Suprapubic skin (tissue), 4 donors: Measurements from ENCODE around the gene BPIFB2. TPM values are rescaled to one million over a fixed set of nuclear protein-coding genes. Genes with fewer than 3 reads are reported as not detected.

Experiments used
- DNase-seq, 2 donors: peaks; one replicate each; pipeline ENCODE4 v3.0.0-alpha.2; 2019; ENCODE audit warnings: low spot score in 2 of 2
- H3K27ac ChIP-seq: fragments of 200-600 bp; sonication (generic); one replicate; pipeline ENCODE4 v1.5.1; 2019
- H3K27me3 ChIP-seq: fragments of 200-600 bp; sonication (generic); one replicate; pipeline ENCODE4 v1.5.1; 2019
- H3K36me3 ChIP-seq: fragments of 200-600 bp; sonication (generic); one replicate; pipeline ENCODE4 v1.5.1; 2019
- H3K4me1 ChIP-seq: fragments of 200-600 bp; sonication (generic); one replicate; pipeline ENCODE4 v1.5.1; 2019
- H3K4me3 ChIP-seq: fragments of 200-600 bp; sonication (generic); one replicate; pipeline ENCODE4 v1.5.1; 2019; ENCODE audit warnings: mild to moderate bottlenecking
- H3K9me3 ChIP-seq: fragments of 200-600 bp; sonication (generic); one replicate; pipeline ENCODE4 v1.5.1; 2019
- CTCF ChIP-seq, 2 donors: fragments of 200-600 bp in 1 of 2; fragments of 450-650 bp in 1 of 2; sonication (generic) in 1 of 2; IDR thresholded peaks; one replicate each; pipeline ENCODE4 v1.5.1; 2016 to 2019; ENCODE audit warnings: antibody characterized with exemption in 2 of 2, mild to moderate bottlenecking in 1 of 2, moderate library complexity in 1 of 2
- EP300 ChIP-seq: sonication (generic); formaldehyde crosslinking; IDR thresholded peaks from one replicate; pipeline ENCODE4 v1.6.1; 2017; ENCODE audit warnings: antibody characterized with exemption
- POLR2A ChIP-seq, 2 donors: fragments of 450-650 bp; IDR thresholded peaks; one replicate each; pipeline ENCODE4 v1.6.1; 2017; ENCODE audit warnings: antibody characterized with exemption in 2 of 2, mild to moderate bottlenecking in 2 of 2, moderate library complexity in 2 of 2
- POLR2AphosphoS5 ChIP-seq, 3 donors: sonication (generic); formaldehyde crosslinking; IDR thresholded peaks; one replicate each; pipeline ENCODE4 v1.6.1; 2017; ENCODE audit warnings: antibody characterized with exemption in 3 of 3
- WGBS: methylation state at CpG from one replicate; pipeline ENCODE4 v1.1.5; 2018; 5-methylcytosine and 5-hydroxymethylcytosine counted together
- total RNA-seq, 4 donors: library from RNA; depleted of rRNA; stranded (reverse); fragments of >200 nt; gene quantifications; one replicate each; pipeline ENCODE4 v1.1.0, GENCODE V29; 2016

The BPIFB2 gene
- total RNA-seq, 4 donors from 2014 or later = not detected

GRCh38 chr20:33020278-33021161 lies 13.0 kb downstream of the BPIFB2 start:
- no peaks in the 10 kb centered on the region for H3K36me3 ChIP-seq
- no peak overlapping the region for H3K4me3 ChIP-seq
- TF ChIP-seq CTCF (IDR thresholded peaks at IDR 0.05) = no peak
- no peak for TF ChIP-seq EP300
- TF ChIP-seq POLR2AphosphoS5 (IDR thresholded peaks at IDR 0.05) = no peak
- TF ChIP-seq POLR2A (IDR thresholded peaks at IDR 0.05) = no peak
- no peaks in the 10 kb centered on the region for H3K9me3 ChIP-seq
- no peak for DNase-seq
- H3K27ac ChIP-seq = no peak overlapping the region
- WGBS = 86% methylated on average over 5 of the region's 18 CpGs
- no peaks in the 10 kb centered on the region for H3K4me1 ChIP-seq
- H3K27me3 ChIP-seq = peaks cover 14% of the 10 kb centered on the region

DNA sequence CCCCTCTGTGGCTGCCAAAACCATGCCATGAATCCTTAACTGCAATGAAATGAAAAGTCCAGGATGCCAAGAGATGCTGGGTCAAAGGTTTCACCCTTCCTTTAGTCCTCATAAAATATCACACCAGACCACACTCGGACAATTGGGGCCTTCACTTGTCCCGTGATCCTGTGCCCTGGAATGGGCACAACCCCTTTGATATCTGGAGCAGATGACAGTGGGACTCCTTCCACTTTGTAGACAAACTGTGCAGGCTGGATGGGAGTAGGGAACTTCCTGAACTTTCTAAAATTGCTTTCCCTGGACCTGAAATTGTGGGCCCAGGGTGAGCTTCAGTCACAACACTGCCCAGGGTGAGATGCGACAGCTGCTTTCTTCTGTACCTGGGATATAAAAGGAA lies 14.4 kb downstream of the BPIFB2 start:
- no peaks in the 10 kb centered on the region for H3K9me3 ChIP-seq
- no peaks in the 10 kb centered on the region for H3K4me1 ChIP-seq
- DNase-seq = no peak
- H3K4me3 ChIP-seq = no peak overlapping the region
- TF ChIP-seq CTCF (IDR thresholded peaks at IDR 0.05) = no peak
- TF ChIP-seq POLR2A (IDR thresholded peaks at IDR 0.05) = no peak
- no peak for TF ChIP-seq EP300
- TF ChIP-seq POLR2AphosphoS5 (IDR thresholded peaks at IDR 0.05) = no peak
- H3K27me3 ChIP-seq = peaks cover 4% of the 10 kb centered on the region
- H3K36me3 ChIP-seq = no peaks in the 10 kb centered on the region
- 78% methylated on average over 3 of the region's 3 CpGs for WGBS
- no peak overlapping the region for H3K27ac ChIP-seq

DNA sequence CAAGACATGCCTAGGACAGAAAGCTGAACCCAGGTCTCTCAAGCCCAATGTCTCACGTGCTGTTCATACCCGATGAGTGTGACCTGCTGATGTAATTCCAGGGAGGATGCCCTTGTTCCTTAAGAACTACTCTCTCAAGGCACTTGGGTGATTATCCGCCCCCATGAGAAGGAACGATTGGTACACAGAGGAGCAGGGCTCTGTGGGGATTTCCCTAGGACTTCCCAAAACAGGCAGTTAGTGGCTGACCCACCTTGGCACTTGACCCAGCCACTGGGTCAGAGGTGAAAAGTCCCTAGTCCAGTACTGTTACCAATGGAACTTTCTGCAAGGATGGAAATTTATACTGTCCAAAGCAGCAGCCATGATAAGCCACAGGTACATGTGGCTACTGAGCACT lies 14.8 kb downstream of the BPIFB2 start:
- no peak for DNase-seq
- no peaks in the 10 kb centered on the region for H3K36me3 ChIP-seq
- peaks cover 4% of the 10 kb centered on the region for H3K27me3 ChIP-seq
- H3K27ac ChIP-seq = no peak overlapping the region
- TF ChIP-seq POLR2A (IDR thresholded peaks at IDR 0.05) (no peak), CTCF (IDR thresholded peaks at IDR 0.05) (no peak), POLR2AphosphoS5 (IDR thresholded peaks at IDR 0.05) (no peak), EP300 (no peak)
- H3K9me3 ChIP-seq = no peaks in the 10 kb centered on the region
- H3K4me3 ChIP-seq = no peak overlapping the region
- no peaks in the 10 kb centered on the region for H3K4me1 ChIP-seq
- 48% methylated on average over 2 of the region's 4 CpGs for WGBS

- Histone ChIP-seq H3K27ac (no peak overlapping the region), H3K4me1 (no peaks in the 10 kb centered on the region), H3K4me3 (no peak overlapping the region), H3K9me3 (no peaks in the 10 kb centered on the region), H3K27me3 (peaks cover 7% of the 10 kb centered on the region), H3K36me3 (no peaks in the 10 kb centered on the region)
- TF ChIP-seq EP300 = no peak
- no peak for TF ChIP-seq POLR2AphosphoS5 (IDR thresholded peaks at IDR 0.05)
- no peak for TF ChIP-seq CTCF (IDR thresholded peaks at IDR 0.05)
- no peak for TF ChIP-seq POLR2A (IDR thresholded peaks at IDR 0.05)
- DNase-seq = no peak
- WGBS = 76% methylated on average over 7 of the region's 7 CpGs
Observed at GRCh38 chr20:33022694-33023438, 15.4 kb downstream of the BPIFB2 start.
